ENCODE results near the gene DVL2. TPM values are rescaled to one million over a fixed set of nuclear protein-coding genes. Genes with fewer than 3 reads are reported as not detected.

The DVL2 gene
- total and polyA plus RNA-seq, 12 donors = 11.8 to 87.2 (median 44.4) TPM

DNA sequence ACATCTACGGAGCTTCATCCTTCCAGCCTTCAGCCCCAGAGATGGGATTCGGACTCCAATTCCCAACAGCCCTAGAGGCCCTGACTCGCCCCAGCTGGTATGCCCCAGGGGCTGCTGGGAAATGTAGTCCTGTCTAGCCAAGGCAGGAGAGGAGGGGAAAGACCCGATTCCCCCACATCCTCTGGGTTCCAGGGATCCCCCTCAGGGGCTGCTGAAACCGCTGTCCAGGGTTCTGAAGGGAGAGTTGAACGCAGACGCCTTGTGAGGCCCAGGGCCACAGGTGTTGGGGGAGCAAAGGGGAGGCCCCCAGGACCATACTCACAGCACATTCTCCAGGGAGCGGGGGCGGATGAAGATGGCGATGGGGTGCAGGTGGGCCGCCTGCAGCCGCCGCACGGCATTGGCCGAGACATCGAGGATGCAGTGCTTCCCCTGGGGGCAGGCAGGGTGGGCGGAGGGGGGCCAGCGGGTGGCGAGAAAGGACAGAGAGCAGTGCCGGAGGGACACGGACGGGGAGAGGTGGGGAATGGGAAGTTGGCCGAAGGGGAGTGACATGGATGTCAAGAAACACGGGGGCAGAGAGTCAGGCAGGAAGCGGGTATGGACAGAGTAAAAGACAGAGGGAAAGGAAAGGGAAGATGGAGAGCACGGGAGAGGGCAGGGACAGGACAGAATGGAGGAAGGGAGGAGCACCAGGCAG is 42.6 kb downstream of the DVL2 start:
- Histone ChIP-seq H3K27ac (no peak overlapping the region), H3K9me3 (replicated peaks in 1 of 3) (no peaks in the 10 kb centered on the region), H3K4me3 (no peak overlapping the region), H3K36me3 (replicated peaks in 1 of 2) (peaks cover 0 to 51% of the 10 kb centered on the region in 2 donors), H3K27me3 (no peaks in the 10 kb centered on the region), H3K4me1 (replicated peaks in 1 of 2) (no peaks in the 10 kb centered on the region)
- intact Hi-C loops (cut with DNase I) = no loop called here
- DNase-seq = peak in 2 of 7 donors; percentile 39 to 49
- 79 to 87% (median 83%) methylated on average over 21 to 26 of the region's 26 CpGs for WGBS, 4 donors
- TF ChIP-seq, protein P1, sequence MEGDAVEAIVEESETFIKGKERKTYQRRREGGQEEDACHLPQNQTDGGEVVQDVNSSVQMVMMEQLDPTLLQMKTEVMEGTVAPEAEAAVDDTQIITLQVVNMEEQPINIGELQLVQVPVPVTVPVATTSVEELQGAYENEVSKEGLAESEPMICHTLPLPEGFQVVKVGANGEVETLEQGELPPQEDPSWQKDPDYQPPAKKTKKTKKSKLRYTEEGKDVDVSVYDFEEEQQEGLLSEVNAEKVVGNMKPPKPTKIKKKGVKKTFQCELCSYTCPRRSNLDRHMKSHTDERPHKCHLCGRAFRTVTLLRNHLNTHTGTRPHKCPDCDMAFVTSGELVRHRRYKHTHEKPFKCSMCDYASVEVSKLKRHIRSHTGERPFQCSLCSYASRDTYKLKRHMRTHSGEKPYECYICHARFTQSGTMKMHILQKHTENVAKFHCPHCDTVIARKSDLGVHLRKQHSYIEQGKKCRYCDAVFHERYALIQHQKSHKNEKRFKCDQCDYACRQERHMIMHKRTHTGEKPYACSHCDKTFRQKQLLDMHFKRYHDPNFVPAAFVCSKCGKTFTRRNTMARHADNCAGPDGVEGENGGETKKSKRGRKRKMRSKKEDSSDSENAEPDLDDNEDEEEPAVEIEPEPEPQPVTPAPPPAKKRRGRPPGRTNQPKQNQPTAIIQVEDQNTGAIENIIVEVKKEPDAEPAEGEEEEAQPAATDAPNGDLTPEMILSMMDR (IDR thresholded peaks at IDR 0.05) = no peak
- TF ChIP-seq POLR2A (IDR thresholded peaks at IDR 0.05) = no peak

DNA sequence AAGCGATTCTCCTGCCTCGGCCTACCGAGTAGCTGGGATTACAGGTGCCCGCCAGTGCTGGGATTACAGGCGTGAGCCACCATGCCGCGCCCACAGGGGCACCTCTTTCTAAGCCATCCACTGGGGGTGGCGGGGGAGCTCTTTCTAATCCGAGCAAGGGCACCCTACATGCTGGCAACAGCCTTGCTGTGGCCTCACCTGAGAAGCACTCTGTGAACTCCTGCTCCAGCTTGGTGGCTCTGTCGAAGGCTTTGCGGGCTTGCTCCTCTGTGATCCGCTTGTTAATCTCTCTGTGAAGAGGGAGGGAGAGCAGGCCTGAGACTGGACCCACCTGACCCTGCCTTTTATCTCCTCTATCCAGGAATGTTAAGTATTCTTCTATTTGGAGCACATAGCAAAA is 43.2 kb downstream of the DVL2 start:
- peaks cover 0 to 44% of the 10 kb centered on the region in 2 donors for H3K36me3 ChIP-seq (replicated peaks in 1 of 2)
- 93 to 97% (median 95%) methylated on average over 11 to 12 of the region's 12 CpGs for WGBS, 4 donors
- no peak for TF ChIP-seq POLR2A (IDR thresholded peaks at IDR 0.05)
- TF ChIP-seq, protein P1 (IDR thresholded peaks at IDR 0.05) = no peak

DNA sequence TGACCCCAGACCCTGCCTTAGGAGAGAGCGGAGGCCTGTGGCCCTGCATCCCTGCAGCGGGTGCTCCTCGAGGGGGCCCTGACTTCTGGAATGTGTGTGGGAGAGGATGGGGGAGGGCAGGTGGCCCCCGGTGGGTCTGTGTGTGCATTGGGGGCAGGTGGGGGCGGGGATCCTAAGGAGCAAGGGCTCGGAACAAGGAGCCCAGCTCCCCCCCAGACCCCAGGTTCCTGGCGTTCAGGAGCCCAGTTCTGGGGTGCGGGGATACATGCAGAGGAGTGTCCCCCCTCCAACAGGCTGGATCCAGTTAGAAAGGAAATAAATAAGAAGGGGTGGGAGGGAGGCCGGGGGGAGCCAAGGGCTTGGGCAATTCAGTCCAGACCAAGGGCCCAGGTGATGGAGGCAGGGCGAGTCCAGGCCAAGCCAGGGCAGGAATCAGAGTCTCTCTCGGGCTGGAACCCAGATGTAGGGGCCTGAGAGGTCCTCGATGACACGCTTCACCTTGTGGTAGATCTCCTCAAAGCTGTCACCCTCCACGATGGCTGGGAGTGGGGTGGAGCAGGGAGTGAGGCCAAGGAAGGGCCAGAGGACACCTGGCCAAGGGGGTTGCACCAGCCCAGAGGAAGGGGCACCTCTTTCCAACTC is 43.9 kb downstream of the DVL2 start:
- Histone ChIP-seq H3K27ac (no peak overlapping the region), H3K9me3 (replicated peaks in 1 of 3) (no peaks in the 10 kb centered on the region), H3K36me3 (replicated peaks in 1 of 2) (peaks cover 0 to 38% of the 10 kb centered on the region in 2 donors), H3K4me1 (replicated peaks in 1 of 2) (no peaks in the 10 kb centered on the region), H3K27me3 (no peaks in the 10 kb centered on the region), H3K4me3 (no peak overlapping the region)
- intact Hi-C loops (cut with DNase I) = no loop called here
- no peak for DNase-seq
- whole genome bisulfite sequencing, 4 donors = 87 to 90% (median 89%) methylated on average over 14 of the region's 14 CpGs
- TF ChIP-seq, protein P1 (IDR thresholded peaks at IDR 0.05) = no peak
- no peak for TF ChIP-seq POLR2A (IDR thresholded peaks at IDR 0.05)

More for the DNA sequence above, 43.2 kb downstream of the DVL2 start:
- peak in 1 of 7 donors; percentile 13 for DNase-seq
- no peak overlapping the region for H3K27ac ChIP-seq
- no peaks in the 10 kb centered on the region for H3K9me3 ChIP-seq (replicated peaks in 1 of 3)
- no peak overlapping the region for H3K4me3 ChIP-seq
- H3K27me3 ChIP-seq = no peaks in the 10 kb centered on the region
- no peaks in the 10 kb centered on the region for H3K4me1 ChIP-seq (replicated peaks in 1 of 2)
- intact Hi-C loops (cut with DNase I) = no loop called here

DNA sequence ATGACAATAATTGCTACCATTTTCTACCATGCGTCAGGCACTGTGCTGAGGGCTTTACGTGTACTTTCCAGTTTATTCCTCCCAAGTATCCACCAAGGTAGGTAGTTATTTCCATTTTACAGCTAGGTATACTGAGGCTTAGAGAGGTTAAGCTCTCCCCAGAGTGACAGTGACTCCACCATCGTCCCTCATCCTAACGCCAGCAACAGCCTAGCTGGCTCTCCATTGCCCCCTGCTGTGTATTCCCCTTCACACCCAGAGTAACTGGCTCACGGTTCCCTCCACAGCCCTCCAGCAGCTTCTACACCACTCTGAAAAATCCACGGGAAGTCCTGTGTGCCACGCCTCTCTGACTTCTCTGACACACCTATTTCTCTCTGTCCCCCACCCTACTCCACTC is 48.1 kb downstream of the DVL2 start:
- Histone ChIP-seq H3K4me1 (replicated peaks in 1 of 2) (peaks cover 0 to 8% of the 10 kb centered on the region in 2 donors), H3K36me3 (replicated peaks in 1 of 2) (peaks cover 0 to 11% of the 10 kb centered on the region in 2 donors), H3K27me3 (no peaks in the 10 kb centered on the region), H3K27ac (no peak overlapping the region), H3K4me3 (no peak overlapping the region), H3K9me3 (replicated peaks in 1 of 3) (no peaks in the 10 kb centered on the region)
- 66 to 74% (median 68%) methylated on average over 7 of the region's 7 CpGs for WGBS, 4 donors
- intact Hi-C loops (cut with DNase I) = no loop called here
- no peak for DNase-seq
- TF ChIP-seq, protein P1 (IDR thresholded peaks at IDR 0.05) = peak in 1 of 6 experiments; percentile 15
- no peak for TF ChIP-seq POLR2A (IDR thresholded peaks at IDR 0.05)
